Measurements from ENCODE around the gene CDKN2D.

CDKN2D gene

DNA sequence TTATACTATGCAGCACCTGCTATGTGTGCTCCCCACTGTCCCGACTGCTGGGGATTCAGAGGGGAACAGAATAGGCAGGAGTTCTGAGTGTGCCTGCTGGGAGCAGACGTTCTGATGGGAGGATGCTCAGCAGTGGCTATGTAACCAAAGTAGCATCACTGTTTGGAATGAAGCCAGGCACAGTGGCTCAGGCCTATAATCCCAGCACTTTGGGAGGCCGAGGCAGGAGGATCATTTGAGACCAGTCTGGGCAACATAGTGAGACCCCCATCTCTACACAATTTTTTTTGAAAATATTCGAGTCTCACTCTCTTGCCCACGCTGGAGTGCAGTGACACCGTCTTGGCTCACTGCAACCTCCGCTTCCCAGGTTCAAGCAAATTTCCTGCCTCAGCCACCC, 19.0 kb downstream of the CDKN2D start:
- Histone ChIP-seq H3K14ac (ENCODE audit: low read length) (no peak overlapping the region), H4K12ac (ENCODE audit: low read depth, low read length) (no peak overlapping the region), H3K27me3 (ENCODE audit: insufficient read depth, low read length) (no peaks in the 10 kb centered on the region), H2AFZ (ENCODE audit: insufficient read depth, low read length, poor library complexity) (no peak overlapping the region), H3K9me3 (ENCODE audit: insufficient read depth, low read depth, low read length) (peaks cover 3% of the 10 kb centered on the region), H3K4me3 (ENCODE audit: low read depth, low read length) (no peak overlapping the region), H3K36me3 (ENCODE audit: control insufficient read depth in 1 of 2, insufficient read depth in 2 of 2, low read length in 2 of 2) (peaks cover 38 to 51% of the 10 kb centered on the region in 2 experiments), H3K79me1 (ENCODE audit: low read length) (no peaks in the 10 kb centered on the region), H3K4ac (ENCODE audit: low read depth, low read length) (no peak overlapping the region), H4K91ac (ENCODE audit: low read depth, low read length) (no peak overlapping the region), H3K9ac (ENCODE audit: low read length) (no peak overlapping the region), H3K27ac (ENCODE audit: low read depth, low read length) (no peak overlapping the region), H3K4me2 (ENCODE audit: low read length) (no peak overlapping the region), H4K8ac (ENCODE audit: low read depth, low read length) (no peak overlapping the region), H3K79me2 (ENCODE audit: control insufficient read depth, insufficient read depth, low read length, poor library complexity) (no peaks in the 10 kb centered on the region), H2BK12ac (ENCODE audit: low read length) (no peak overlapping the region), H3K18ac (ENCODE audit: low read length) (no peak overlapping the region), H3K4me1 (ENCODE audit: control insufficient read depth in 1 of 2, insufficient read depth in 2 of 2, low read length in 2 of 2) (peaks cover under 1% of the 10 kb centered on the region in 2 experiments), H2AK5ac (ENCODE audit: low read length) (no peak overlapping the region), H2BK120ac (ENCODE audit: insufficient read depth, low read length, poor library complexity) (no peak overlapping the region), H3K23ac (ENCODE audit: low read length) (no peak overlapping the region), H2BK5ac (ENCODE audit: low read depth, low read length, poor library complexity) (no peak overlapping the region)
- WGBS (ENCODE audit: extremely low coverage, insufficient coverage, insufficient read length), result no CpG with 5 or more reads among the region's 7 CpGs
- no peak for DNase-seq

DNA sequence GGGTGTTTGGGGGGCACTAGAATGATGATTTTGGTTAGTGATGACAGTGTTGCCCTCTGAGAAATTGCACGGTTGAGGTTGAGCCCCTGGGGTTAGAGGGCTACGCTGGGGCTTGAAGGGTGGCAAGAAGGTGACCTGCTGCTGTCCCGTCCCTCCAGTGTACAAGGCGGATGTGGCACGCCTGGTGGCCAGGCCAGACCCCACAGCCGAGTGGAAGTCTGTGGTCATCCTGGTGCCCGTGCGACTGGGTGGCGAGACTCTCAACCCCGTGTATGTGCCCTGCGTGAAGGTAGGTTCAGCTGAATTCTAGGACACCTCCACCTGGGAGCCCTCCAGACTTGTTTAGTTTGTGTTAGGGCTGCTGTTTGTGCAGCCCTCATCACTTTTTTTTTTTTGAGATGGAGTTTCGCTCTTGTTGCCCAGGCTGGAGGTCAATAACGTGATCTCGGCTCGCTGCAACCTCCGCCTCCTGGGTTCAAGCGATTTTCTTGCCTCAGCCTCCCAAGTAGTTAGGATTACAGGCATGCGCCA, 20.0 kb downstream of the CDKN2D start:
- no peak overlapping the region for H3K27ac ChIP-seq (ENCODE audit: low read depth, low read length)
- no peak overlapping the region for H4K12ac ChIP-seq (ENCODE audit: low read depth, low read length)
- no peak overlapping the region for H3K18ac ChIP-seq (ENCODE audit: low read length)
- no peaks in the 10 kb centered on the region for H3K27me3 ChIP-seq (ENCODE audit: insufficient read depth, low read length)
- H3K23ac ChIP-seq (ENCODE audit: low read length), result no peak overlapping the region
- no peak overlapping the region for H2BK5ac ChIP-seq (ENCODE audit: low read depth, low read length, poor library complexity)
- H2BK120ac ChIP-seq (ENCODE audit: insufficient read depth, low read length, poor library complexity), result no peak overlapping the region
- H3K79me2 ChIP-seq (ENCODE audit: control insufficient read depth, insufficient read depth, low read length, poor library complexity), result peaks cover 5% of the 10 kb centered on the region
- no peak overlapping the region for H4K8ac ChIP-seq (ENCODE audit: low read depth, low read length)
- H3K36me3 ChIP-seq (ENCODE audit: control insufficient read depth in 1 of 2, insufficient read depth in 2 of 2, low read length in 2 of 2), result peaks cover 30 to 42% of the 10 kb centered on the region in 2 experiments
- H3K9me3 ChIP-seq (ENCODE audit: insufficient read depth, low read depth, low read length), result peaks cover 3% of the 10 kb centered on the region
- no peak overlapping the region for H2AK5ac ChIP-seq (ENCODE audit: low read length)
- H2AFZ ChIP-seq (ENCODE audit: insufficient read depth, low read length, poor library complexity), result no peak overlapping the region
- H3K9ac ChIP-seq (ENCODE audit: low read length), result no peak overlapping the region
- H3K14ac ChIP-seq (ENCODE audit: low read length), result no peak overlapping the region
- peaks cover 4% of the 10 kb centered on the region for H3K79me1 ChIP-seq (ENCODE audit: low read length)
- WGBS (ENCODE audit: extremely low coverage, insufficient coverage, insufficient read length), result no CpG with 5 or more reads among the region's 18 CpGs
- peaks cover 4 to 6% of the 10 kb centered on the region in 2 experiments for H3K4me1 ChIP-seq (ENCODE audit: control insufficient read depth in 1 of 2, insufficient read depth in 2 of 2, low read length in 2 of 2)
- no peak overlapping the region for H3K4me3 ChIP-seq (ENCODE audit: low read depth, low read length)
- DNase-seq, result no peak
- no peak overlapping the region for H4K91ac ChIP-seq (ENCODE audit: low read depth, low read length)
- no peak overlapping the region for H3K4me2 ChIP-seq (ENCODE audit: low read length)
- H3K4ac ChIP-seq (ENCODE audit: low read depth, low read length), result no peak overlapping the region
- no peak overlapping the region for H2BK12ac ChIP-seq (ENCODE audit: low read length)

DNA sequence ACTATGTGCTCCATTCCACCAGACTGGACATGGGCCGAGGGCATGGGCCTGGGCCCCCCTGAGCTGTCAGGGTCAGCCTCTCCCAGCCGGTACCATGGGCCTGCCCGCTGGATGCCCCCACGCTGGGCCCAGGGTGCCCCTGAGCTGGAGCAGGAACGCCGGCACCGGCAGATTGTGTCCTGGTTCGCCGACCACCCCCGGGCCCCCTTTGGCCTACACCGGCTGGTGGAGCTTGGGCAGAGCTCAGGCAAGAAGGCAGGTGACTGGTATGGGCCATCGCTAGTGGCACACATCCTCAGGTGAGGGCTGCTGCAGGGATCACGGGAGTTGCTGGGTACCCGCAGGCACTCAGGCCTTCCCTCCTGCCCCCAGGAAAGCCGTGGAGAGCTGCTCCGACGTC, 22.0 kb downstream of the CDKN2D start:
- Histone ChIP-seq H3K4me1 (ENCODE audit: control insufficient read depth in 1 of 2, insufficient read depth in 2 of 2, low read length in 2 of 2) (peaks cover 4 to 6% of the 10 kb centered on the region in 2 experiments), H3K4ac (ENCODE audit: low read depth, low read length) (no peak overlapping the region), H3K14ac (ENCODE audit: low read length) (no peak overlapping the region), H2BK12ac (ENCODE audit: low read length) (no peak overlapping the region), H3K27me3 (ENCODE audit: insufficient read depth, low read length) (no peaks in the 10 kb centered on the region), H3K36me3 (ENCODE audit: control insufficient read depth in 1 of 2, insufficient read depth in 2 of 2, low read length in 2 of 2) (peaks cover 13 to 23% of the 10 kb centered on the region in 2 experiments), H4K8ac (ENCODE audit: low read depth, low read length) (no peak overlapping the region), H3K9me3 (ENCODE audit: insufficient read depth, low read depth, low read length) (no peaks in the 10 kb centered on the region), H3K18ac (ENCODE audit: low read length) (no peak overlapping the region), H3K4me2 (ENCODE audit: low read length) (no peak overlapping the region), H2BK120ac (ENCODE audit: insufficient read depth, low read length, poor library complexity) (no peak overlapping the region), H4K12ac (ENCODE audit: low read depth, low read length) (no peak overlapping the region), H3K9ac (ENCODE audit: low read length) (no peak overlapping the region), H3K79me2 (ENCODE audit: control insufficient read depth, insufficient read depth, low read length, poor library complexity) (peaks cover 6% of the 10 kb centered on the region), H2AK5ac (ENCODE audit: low read length) (no peak overlapping the region), H3K23ac (ENCODE audit: low read length) (no peak overlapping the region), H3K79me1 (ENCODE audit: low read length) (peaks cover 5% of the 10 kb centered on the region), H4K91ac (ENCODE audit: low read depth, low read length) (no peak overlapping the region), H2BK5ac (ENCODE audit: low read depth, low read length, poor library complexity) (no peak overlapping the region), H3K4me3 (ENCODE audit: low read depth, low read length) (no peak overlapping the region), H2AFZ (ENCODE audit: insufficient read depth, low read length, poor library complexity) (no peak overlapping the region), H3K27ac (ENCODE audit: low read depth, low read length) (no peak overlapping the region)
- no CpG with 5 or more reads among the region's 17 CpGs for WGBS (ENCODE audit: extremely low coverage, insufficient coverage, insufficient read length)
- no peak for DNase-seq

DNA sequence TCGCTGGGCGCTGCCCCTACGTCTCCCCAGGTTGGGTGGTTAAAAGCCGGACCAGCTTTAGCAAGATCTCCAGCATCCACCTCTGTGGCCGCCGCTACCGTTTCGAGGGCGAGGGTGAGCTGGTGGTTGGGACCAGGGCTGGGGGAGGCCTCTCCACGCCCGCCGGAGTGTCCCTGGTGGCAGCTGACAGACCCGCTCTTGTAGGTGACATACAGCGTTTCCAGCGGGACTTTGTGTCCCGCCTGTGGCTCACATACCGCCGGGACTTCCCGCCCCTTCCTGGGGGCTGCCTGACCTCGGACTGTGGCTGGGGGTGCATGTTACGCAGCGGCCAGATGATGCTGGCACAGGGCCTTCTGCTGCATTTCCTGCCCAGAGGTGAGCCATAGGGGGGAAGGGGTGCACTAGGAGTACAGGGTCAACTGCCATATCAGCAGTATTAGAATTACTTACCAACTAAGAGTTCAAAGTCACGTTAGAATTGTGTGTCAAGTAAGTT, 24.0 kb downstream of the CDKN2D start:
- no peak overlapping the region for H3K23ac ChIP-seq (ENCODE audit: low read length)
- H2AK5ac ChIP-seq (ENCODE audit: low read length), result no peak overlapping the region
- H3K4me1 ChIP-seq (ENCODE audit: control insufficient read depth in 1 of 2, insufficient read depth in 2 of 2, low read length in 2 of 2), result peaks cover 4 to 6% of the 10 kb centered on the region in 2 experiments
- no peaks in the 10 kb centered on the region for H3K9me3 ChIP-seq (ENCODE audit: insufficient read depth, low read depth, low read length)
- H2AFZ ChIP-seq (ENCODE audit: insufficient read depth, low read length, poor library complexity), result peak overlapping the region; percentile 97
- no peak overlapping the region for H2BK120ac ChIP-seq (ENCODE audit: insufficient read depth, low read length, poor library complexity)
- H3K14ac ChIP-seq (ENCODE audit: low read length), result no peak overlapping the region
- peaks cover 6% of the 10 kb centered on the region for H3K79me2 ChIP-seq (ENCODE audit: control insufficient read depth, insufficient read depth, low read length, poor library complexity)
- no peak overlapping the region for H3K18ac ChIP-seq (ENCODE audit: low read length)
- no peak overlapping the region for H2BK12ac ChIP-seq (ENCODE audit: low read length)
- no peak overlapping the region for H2BK5ac ChIP-seq (ENCODE audit: low read depth, low read length, poor library complexity)
- no peak overlapping the region for H4K91ac ChIP-seq (ENCODE audit: low read depth, low read length)
- peak overlapping the region; percentile 82 for H3K4me3 ChIP-seq (ENCODE audit: low read depth, low read length)
- H3K27me3 ChIP-seq (ENCODE audit: insufficient read depth, low read length), result no peaks in the 10 kb centered on the region
- no peak for DNase-seq
- no CpG with 5 or more reads among the region's 23 CpGs for WGBS (ENCODE audit: extremely low coverage, insufficient coverage, insufficient read length)
- H3K4ac ChIP-seq (ENCODE audit: low read depth, low read length), result no peak overlapping the region
- H3K79me1 ChIP-seq (ENCODE audit: low read length), result peaks cover 5% of the 10 kb centered on the region
- H3K4me2 ChIP-seq (ENCODE audit: low read length), result peak overlapping the region; percentile 13
- H3K27ac ChIP-seq (ENCODE audit: low read depth, low read length), result no peak overlapping the region
- H3K9ac ChIP-seq (ENCODE audit: low read length), result no peak overlapping the region
- H4K8ac ChIP-seq (ENCODE audit: low read depth, low read length), result no peak overlapping the region
- peak overlapping the region; percentile 32 for H4K12ac ChIP-seq (ENCODE audit: low read depth, low read length)
- peaks cover 13 to 16% of the 10 kb centered on the region in 2 experiments for H3K36me3 ChIP-seq (ENCODE audit: control insufficient read depth in 1 of 2, insufficient read depth in 2 of 2, low read length in 2 of 2)

All from trophoblast cell (in vitro differentiated cells and primary cell).